Urinary bladder (tissue), 4 donors: Measurements from ENCODE around the gene TLCD2. TPM values are rescaled to one million over a fixed set of nuclear protein-coding genes. Genes with fewer than 3 reads are reported as not detected.
"Not testable (repeated sequence)": the region's sequence is repeated elsewhere in the genome, so short reads cannot be mapped to it uniquely, and the experiment has no call there.

ENCODE experiments used
- DNase-seq: peaks from one replicate; pipeline ENCODE4 v3.0.0-alpha.2; 2015; ENCODE audit errors: extremely low spot score
- H3K27ac ChIP-seq: one replicate; pipeline ENCODE4 v1.5.1; 2013; ENCODE audit warnings: low read depth, mild to moderate bottlenecking, moderate library complexity
- H3K36me3 ChIP-seq: one replicate; pipeline ENCODE4 v1.6.1; 2013; ENCODE audit warnings: mild to moderate bottlenecking, moderate library complexity; ENCODE audit not compliant: insufficient read depth
- H3K4me1 ChIP-seq: one replicate; pipeline ENCODE4 v1.6.1; 2013; ENCODE audit warnings: mild to moderate bottlenecking, moderate library complexity; ENCODE audit not compliant: insufficient read depth
- H3K4me3 ChIP-seq: one replicate; pipeline ENCODE4 v1.5.1; 2013; ENCODE audit warnings: low read depth, low read length
- WGBS: extraction: QIAGEN DNeasy Blood & Tissue Kit; methylation state at CpG from one replicate; pipeline ENCODE4 v1.1.7; 2013; 5-methylcytosine and 5-hydroxymethylcytosine counted together
- polyA plus RNA-seq: library from polyadenylated mRNA; stranded (reverse); fragments of 200-250 nt; gene quantifications from one replicate; pipeline ENCODE4 v1.2.3, GENCODE V29; 2013
- total RNA-seq: library from RNA; depleted of rRNA; stranded (reverse); fragments of >200 nt; gene quantifications from one replicate; pipeline ENCODE4 v1.2.3, GENCODE V29; 2014
- donor health status: healthy with polysubstance abuse.
- donor health status: healthy.

Gene TLCD2
- total and polyA plus RNA-seq, 2 donors = 3.8 to 4.6 TPM

DNA sequence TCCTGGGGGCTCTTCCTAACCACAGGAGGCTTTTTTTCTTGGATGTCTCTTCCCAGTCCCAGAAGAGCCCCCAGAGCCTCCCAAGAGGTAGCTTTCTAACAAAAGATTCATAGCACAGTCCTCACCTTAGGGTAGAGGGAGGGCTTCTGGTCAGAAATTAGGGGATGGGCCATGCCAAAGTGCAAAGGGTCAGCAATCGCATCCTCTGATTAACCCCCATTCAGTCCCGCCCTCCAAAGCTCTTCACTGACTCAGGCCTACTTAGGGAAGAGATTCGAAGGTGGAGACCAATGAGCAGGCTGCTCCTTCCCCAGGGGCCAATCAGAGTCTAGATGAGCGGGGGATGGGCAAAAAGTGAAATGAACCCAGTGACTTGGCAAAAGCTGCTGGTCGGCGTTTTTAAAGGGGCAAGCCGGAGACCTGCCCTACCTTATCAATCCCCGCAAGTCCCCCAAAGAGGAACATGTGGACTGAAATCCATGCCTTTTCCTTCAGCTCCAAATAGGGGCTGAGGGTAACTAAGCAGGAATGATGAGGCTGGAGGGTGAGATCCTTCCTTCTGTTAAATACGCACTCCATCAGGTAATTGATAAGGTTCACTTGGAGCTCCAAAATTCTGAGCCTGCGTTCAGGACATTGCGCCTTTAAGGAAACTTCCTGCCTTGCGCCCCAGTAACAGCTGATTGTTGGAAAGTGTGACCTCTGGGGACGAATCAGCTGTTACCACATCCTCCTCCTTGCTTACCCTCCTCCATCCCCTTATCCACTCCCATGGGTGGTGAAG, 6.9 kb upstream of the TLCD2 start:
- Histone ChIP-seq H3K4me1 (no peaks in the 10 kb centered on the region), H3K36me3 (no peaks in the 10 kb centered on the region), H3K4me3 (peak overlapping the region; percentile 47), H3K27ac (peak overlapping the region; percentile 98)
- WGBS = under 1% methylated on average over 13 of the region's 13 CpGs
- DNase-seq = peak; percentile 97

DNA sequence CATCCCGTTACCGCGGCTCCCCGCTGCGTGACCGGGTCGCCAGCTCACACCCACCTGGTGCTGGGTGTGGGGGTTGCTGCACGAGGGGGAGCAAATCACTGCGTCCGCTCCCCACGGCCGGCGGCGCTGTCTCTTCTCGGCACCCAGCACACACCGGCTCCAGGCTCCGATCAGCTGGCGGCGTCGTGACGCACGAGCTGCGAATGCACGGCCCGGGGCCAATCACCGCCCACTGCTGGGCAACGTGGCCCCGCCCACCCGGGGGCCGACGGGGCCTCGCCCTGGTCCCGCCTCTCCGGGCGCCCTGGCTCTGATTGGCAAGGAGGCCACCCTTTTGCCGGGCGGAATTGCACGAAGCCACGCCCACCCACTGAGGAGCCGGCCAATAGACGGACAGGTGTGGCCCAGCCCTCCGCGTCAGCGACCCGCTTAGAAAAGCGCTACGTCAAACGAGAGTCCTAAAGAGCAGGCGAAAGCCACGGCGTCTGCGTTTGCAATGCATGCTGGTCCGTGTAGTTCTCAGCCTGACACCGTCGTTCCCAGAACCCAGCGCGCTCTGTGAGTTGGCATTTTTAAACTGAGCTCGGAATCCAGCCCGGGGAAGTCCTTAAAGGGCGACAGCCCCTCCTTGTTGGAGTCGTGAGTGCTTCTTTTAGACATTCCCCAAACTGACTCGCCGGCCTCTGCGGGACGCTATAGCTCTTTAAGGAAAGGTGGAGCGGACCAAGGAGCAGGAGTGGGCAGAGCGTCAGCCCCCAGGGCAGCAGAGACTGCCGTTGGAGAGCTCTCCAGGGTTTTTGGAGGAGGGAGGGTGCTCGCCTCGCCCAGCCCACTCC, 6.1 kb upstream of the TLCD2 start:
- Histone ChIP-seq H3K4me3 (peak overlapping the region; percentile 89), H3K27ac (peak overlapping the region; percentile 98), H3K4me1 (no peaks in the 10 kb centered on the region), H3K36me3 (no peaks in the 10 kb centered on the region)
- WGBS = under 1% methylated on average over 70 of the region's 70 CpGs
- peak; percentile 99 for DNase-seq

DNA sequence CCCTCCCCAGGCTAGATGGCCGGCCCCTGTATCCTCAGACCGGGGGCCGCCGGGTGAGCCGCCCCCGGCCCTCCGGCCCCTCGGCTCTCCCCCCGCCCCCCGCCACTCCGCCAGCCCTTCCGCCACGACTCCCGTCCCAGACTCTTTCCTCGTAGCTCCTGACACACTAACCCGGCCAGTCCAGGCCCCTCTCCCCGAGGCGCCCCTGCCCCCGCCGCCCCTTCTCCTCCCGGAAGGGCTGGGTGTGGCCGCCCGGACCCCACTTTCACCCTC, 5.6 kb upstream of the TLCD2 start:
- WGBS = 0% methylated on average over 23 of the region's 23 CpGs
- Histone ChIP-seq H3K4me1 (no peaks in the 10 kb centered on the region), H3K36me3 (no peaks in the 10 kb centered on the region), H3K4me3 (peak overlapping the region; percentile 89), H3K27ac (peak overlapping the region; percentile 88)
- DNase-seq = no peak

- DNase-seq = no peak
- no peaks in the 10 kb centered on the region for H3K4me1 ChIP-seq
- H3K4me3 ChIP-seq = peak overlapping the region; percentile 89
- H3K36me3 ChIP-seq = no peaks in the 10 kb centered on the region
- peak overlapping the region; percentile 88 for H3K27ac ChIP-seq
- WGBS = 1% methylated on average over 32 of the region's 32 CpGs
Measured at GRCh38 chr17:1714980-1715802, 5.0 kb upstream of the TLCD2 start.

GRCh38 chr17:1714427-1714979, 4.3 kb upstream of the TLCD2 start:
- no peaks in the 10 kb centered on the region for H3K36me3 ChIP-seq
- DNase-seq = peak; percentile 90
- 6% methylated on average over 19 of the region's 19 CpGs for WGBS
- peak overlapping the region; percentile 89 for H3K4me3 ChIP-seq
- H3K27ac ChIP-seq = peak overlapping the region; percentile 90
- H3K4me1 ChIP-seq = no peaks in the 10 kb centered on the region

DNA sequence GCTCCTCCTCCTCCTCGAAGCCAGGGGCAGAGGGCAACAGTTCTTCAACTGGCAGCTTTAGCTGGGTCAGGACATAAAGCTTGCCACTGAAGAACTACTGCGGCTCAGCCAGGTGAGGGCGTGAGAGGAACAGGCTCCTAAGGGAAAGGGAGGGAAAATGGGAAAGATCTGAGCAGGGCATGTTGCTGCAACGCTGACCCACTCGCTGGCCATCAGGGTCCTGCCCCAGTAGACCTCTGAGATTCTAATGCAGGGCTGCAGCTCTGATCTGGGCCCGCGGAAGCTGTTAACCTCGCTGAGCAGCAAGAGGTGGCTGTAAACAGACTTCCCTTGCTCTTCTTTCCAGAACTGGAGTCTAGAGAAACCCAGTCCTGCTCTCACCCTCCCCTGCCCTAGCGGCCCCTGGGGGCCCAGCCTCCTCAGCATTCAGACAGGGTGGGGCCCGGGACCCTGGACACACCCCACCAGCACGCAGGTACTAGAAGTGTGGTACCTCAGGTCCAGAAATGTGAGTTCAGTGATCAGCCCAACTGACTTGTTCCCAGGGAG, 3.8 kb upstream of the TLCD2 start:
- 13% methylated on average over 11 of the region's 11 CpGs for WGBS
- no peak for DNase-seq
- Histone ChIP-seq H3K4me3 (peak overlapping the region; percentile 31), H3K4me1 (no peaks in the 10 kb centered on the region), H3K27ac (peak overlapping the region; percentile 90), H3K36me3 (no peaks in the 10 kb centered on the region)

- 67% methylated on average over 10 of the region's 10 CpGs for WGBS
- Histone ChIP-seq H3K4me3 (no peak overlapping the region), H3K36me3 (no peaks in the 10 kb centered on the region), H3K27ac (no peak overlapping the region), H3K4me1 (no peaks in the 10 kb centered on the region)
- DNase-seq = no peak
Measured at GRCh38 chr17:1713160-1713877, 3.1 kb upstream of the TLCD2 start.

DNA sequence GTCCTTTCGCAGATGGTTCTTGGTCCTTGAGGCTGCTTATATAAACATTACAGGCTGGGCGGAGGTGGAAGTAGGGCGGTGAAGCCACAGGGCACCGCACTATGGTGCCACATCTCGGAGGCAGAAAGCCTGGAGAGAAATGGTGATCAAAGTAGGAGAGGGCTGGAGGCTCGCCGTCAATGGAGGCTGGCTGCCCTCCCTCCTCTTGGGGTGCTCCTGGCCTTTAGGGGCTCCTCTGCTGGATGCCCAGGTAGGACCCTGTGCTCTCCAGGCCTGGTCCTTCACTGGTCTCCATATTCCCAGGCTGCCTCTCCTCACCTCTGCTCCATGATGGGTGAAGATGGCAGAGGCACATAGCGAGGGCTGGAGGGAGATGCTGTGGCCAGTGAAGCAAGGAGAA, 2.1 kb upstream of the TLCD2 start:
- Histone ChIP-seq H3K4me1 (no peaks in the 10 kb centered on the region), H3K4me3 (no peak overlapping the region), H3K36me3 (no peaks in the 10 kb centered on the region), H3K27ac (no peak overlapping the region)
- 87% methylated on average over 8 of the region's 8 CpGs for WGBS
- DNase-seq = no peak

DNA sequence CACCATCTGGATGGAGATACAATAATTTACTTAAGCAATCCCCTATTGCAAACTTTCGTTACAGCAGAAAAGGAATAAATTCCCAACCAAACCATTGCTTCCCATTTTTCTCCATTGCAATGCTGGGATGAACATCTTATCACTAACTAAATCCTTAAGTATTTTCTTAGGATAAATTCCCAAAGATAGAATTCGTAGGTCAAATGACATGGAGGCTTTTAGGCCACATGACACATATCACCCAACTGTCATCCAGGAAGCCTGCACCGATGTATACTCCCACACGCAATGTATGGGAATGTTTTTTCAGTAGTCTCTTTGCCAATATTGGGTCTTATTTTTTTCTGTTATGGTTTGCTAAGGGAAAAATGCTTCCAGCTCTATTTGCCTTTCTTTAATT, 1.6 kb upstream of the TLCD2 start:
- WGBS = 73% methylated on average over 4 of the region's 4 CpGs
- H3K4me1 ChIP-seq = no peaks in the 10 kb centered on the region
- H3K27ac ChIP-seq = no peak overlapping the region
- DNase-seq = no peak
- H3K36me3 ChIP-seq = no peaks in the 10 kb centered on the region
- no peak overlapping the region for H3K4me3 ChIP-seq

DNA sequence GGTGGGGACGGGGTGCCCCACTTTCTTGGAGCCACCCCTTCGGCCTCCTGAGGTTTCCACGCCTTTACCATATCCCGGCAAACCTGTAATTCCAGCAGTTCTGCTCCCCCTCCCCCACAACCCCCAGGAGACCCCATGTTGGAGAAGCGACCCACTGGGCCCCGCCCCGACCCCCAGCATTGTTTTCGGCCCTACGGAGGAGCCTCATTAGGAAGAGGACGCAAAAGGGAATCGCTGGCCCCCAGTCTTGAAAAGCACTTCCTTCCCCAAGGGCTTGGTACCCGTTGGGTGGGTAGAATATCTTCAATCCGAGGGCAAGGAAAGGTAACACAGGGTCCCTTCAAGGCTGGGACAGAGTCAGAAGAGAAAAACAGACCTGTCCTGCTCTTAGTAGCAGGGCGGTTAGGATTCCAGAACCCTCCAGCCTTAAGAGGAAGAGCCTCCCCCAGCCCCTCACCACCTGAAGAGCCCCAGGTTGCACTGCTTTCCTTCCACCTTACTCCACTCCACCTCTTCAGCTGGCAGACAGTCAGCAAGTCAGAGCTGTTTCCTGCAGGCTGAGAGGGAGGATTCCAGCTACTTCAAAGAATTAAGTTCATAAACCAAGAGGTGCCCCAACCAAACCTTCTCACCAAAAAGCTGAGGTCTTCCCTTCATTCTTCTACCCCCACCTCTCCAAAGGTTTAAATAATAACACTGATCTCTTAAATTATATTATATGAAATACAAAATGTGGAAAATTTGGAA, 803 bp upstream of the TLCD2 start:
- H3K36me3 ChIP-seq = no peaks in the 10 kb centered on the region
- WGBS = 34% methylated on average over 14 of the region's 14 CpGs
- peak overlapping the region; percentile 88 for H3K4me3 ChIP-seq
- no peak for DNase-seq
- peak overlapping the region; percentile 76 for H3K27ac ChIP-seq
- no peaks in the 10 kb centered on the region for H3K4me1 ChIP-seq

GRCh38 chr17:1709403-1709951, 700 bp downstream of the TLCD2 start:
- Histone ChIP-seq H3K27ac (no peak overlapping the region), H3K4me1 (no peaks in the 10 kb centered on the region), H3K4me3 (peak overlapping the region; percentile 88), H3K36me3 (no peaks in the 10 kb centered on the region)
- no peak for DNase-seq
- WGBS = 7% methylated on average over 16 of the region's 16 CpGs

- not testable (repeated sequence) for H3K27ac ChIP-seq, H3K4me1 ChIP-seq, DNase-seq, H3K4me3 ChIP-seq, H3K36me3 ChIP-seq
- WGBS = 93% methylated on average over 10 of the region's 10 CpGs
Measured at GRCh38 chr17:1708791-1709346, 1.3 kb downstream of the TLCD2 start.
